Mesendoderm (in vitro differentiated cells): ENCODE measurements around the gene ZNF268.
"Not testable (repeated sequence)": the region's sequence is repeated elsewhere in the genome, so short reads cannot be mapped to it uniquely, and the experiment has no call there.

Experiments
- DNase-seq: peaks from one replicate; pipeline ENCODE4 v3.0.0; 2013
- H2AK5ac ChIP-seq: 2 replicates; pipeline ENCODE4 v1.6.1; 2013; ENCODE audit warnings: low read length, inconsistent platforms
- H2BK120ac ChIP-seq: 2 replicates; pipeline ENCODE4 v1.6.1; 2013; ENCODE audit warnings: low read depth, mild to moderate bottlenecking, low read length, moderate library complexity, mixed read lengths
- H2BK15ac ChIP-seq: replicated peaks from 2 replicates; pipeline ENCODE4 v1.6.1; 2013; ENCODE audit warnings: low read depth, mild to moderate bottlenecking, moderate library complexity
- H2BK5ac ChIP-seq: 2 replicates; pipeline ENCODE4 v1.6.1; 2013; ENCODE audit warnings: low read length, inconsistent platforms
- H3K18ac ChIP-seq: 2 replicates; pipeline ENCODE4 v1.6.1; 2013; ENCODE audit warnings: mild to moderate bottlenecking, low read length, mixed read lengths
- H3K23ac ChIP-seq: one replicate; pipeline ENCODE4 v1.6.1; 2013; ENCODE audit warnings: low read length
- H3K27ac ChIP-seq: 2 replicates; pipeline ENCODE4 v1.5.1; 2013; ENCODE audit warnings: low read depth, mild to moderate bottlenecking, inconsistent platforms, low read length, moderate library complexity
- H3K27me3 ChIP-seq: 2 replicates; pipeline ENCODE4 v1.6.1; 2013; ENCODE audit warnings: low read length, control low read depth, mild to moderate bottlenecking, inconsistent platforms; ENCODE audit not compliant: insufficient read depth, poor library complexity
- H3K36me3 ChIP-seq: 2 replicates; pipeline ENCODE4 v1.6.1; 2013; ENCODE audit warnings: low read length, inconsistent platforms; ENCODE audit not compliant: control insufficient read depth, insufficient read depth
- H3K4ac ChIP-seq: one replicate; pipeline ENCODE4 v1.6.1; 2013; ENCODE audit warnings: low read depth, mild to moderate bottlenecking, low read length, moderate library complexity
- H3K4me1 ChIP-seq: 2 replicates; pipeline ENCODE4 v1.6.1; 2013; ENCODE audit warnings: low read depth, low read length, inconsistent platforms; ENCODE audit not compliant: control insufficient read depth
- H3K4me2 ChIP-seq: 2 replicates; pipeline ENCODE4 v1.6.1; 2013; ENCODE audit warnings: low read length
- H3K4me3 ChIP-seq: 2 replicates; pipeline ENCODE4 v1.5.1; 2013; ENCODE audit warnings: mild to moderate bottlenecking, low read length
- H3K56ac ChIP-seq: one replicate; pipeline ENCODE4 v1.6.1; 2013; ENCODE audit warnings: low read length
- H3K79me1 ChIP-seq: 2 replicates; pipeline ENCODE4 v1.6.1; 2013; ENCODE audit warnings: low read length, inconsistent platforms
- H3K79me2 ChIP-seq: 2 replicates; pipeline ENCODE4 v1.6.1; 2013; ENCODE audit warnings: mild to moderate bottlenecking, low read length; ENCODE audit not compliant: control insufficient read depth, insufficient read depth
- H3K9ac ChIP-seq: 2 replicates; pipeline ENCODE4 v1.6.1; 2013; ENCODE audit warnings: low read length, inconsistent platforms
- H4K5ac ChIP-seq: one replicate; pipeline ENCODE4 v1.6.1; 2013; ENCODE audit warnings: low read length
- H4K8ac ChIP-seq: one replicate; pipeline ENCODE4 v1.6.1; 2013; ENCODE audit warnings: low read depth, mild to moderate bottlenecking, control low read depth, low read length, moderate library complexity
- WGBS: extraction: QIAGEN DNeasy Blood & Tissue Kit; methylation state at CpG from one replicate; pipeline ENCODE4 v1.1.7; 2013; ENCODE audit warnings: low lambda C conversion rate, missing lambda C conversion rate; ENCODE audit not compliant: insufficient coverage; ENCODE audit errors: extremely low coverage; 5-methylcytosine and 5-hydroxymethylcytosine counted together

The ZNF268 gene

DNA sequence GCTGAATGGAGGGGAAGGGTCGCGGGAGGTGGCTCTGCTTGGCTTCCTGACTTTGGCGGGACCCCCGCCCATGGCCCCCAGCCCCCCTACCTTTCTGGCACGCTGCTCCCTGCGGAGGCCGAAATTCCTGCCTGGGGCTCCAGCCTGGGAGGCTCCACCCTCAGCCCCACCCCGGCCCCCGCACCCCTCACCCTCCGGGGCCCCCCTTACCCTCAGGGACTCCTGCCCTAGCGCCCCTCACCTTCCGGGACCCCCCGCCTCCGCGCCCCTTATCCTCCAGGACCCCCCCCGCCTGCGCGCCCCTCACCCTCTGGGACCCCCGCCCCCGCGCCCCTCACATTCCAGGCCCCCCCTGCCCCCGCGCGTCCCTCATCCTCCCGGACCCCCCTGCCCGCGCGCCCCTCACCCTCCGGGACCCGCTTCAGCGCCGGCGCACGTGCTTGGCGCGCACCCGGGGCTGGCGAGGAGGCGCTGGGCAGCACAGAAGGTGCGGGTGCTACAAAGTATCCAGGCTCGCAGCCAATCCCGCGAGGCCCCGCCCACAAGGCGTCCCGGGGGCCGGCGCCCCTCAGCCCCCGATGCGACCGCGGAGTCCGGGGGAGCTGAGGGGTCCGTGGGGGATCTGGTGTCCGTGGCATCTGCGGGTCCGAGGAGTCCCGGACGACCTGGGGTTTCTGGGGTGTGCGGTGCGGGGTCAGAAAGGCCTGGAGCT lies 54.3 kb downstream of the ZNF268 start, which contains the start of gene ANHX:
TSS of gene ANHX (minus strand) at position 477 of the 712 bp plus-strand sequence. CDS start 1,521 bp downstream, outside the sequence.
- H3K79me2 ChIP-seq, result no peaks in the 10 kb centered on the region
- H4K5ac ChIP-seq, result no peak within 1 kb of the TSS
- no peak within 1 kb of the TSS for H2BK120ac ChIP-seq
- H3K4ac ChIP-seq, result no peak within 1 kb of the TSS
- WGBS, result no CpG with 5 or more reads among the region's 61 CpGs
- H3K27ac ChIP-seq, result no peak within 1 kb of the TSS
- H3K79me1 ChIP-seq, result no peaks in the 10 kb centered on the region
- H4K8ac ChIP-seq, result no peak within 1 kb of the TSS
- H3K18ac ChIP-seq, result no peak within 1 kb of the TSS
- no peak within 1 kb of the TSS for H3K4me2 ChIP-seq
- H3K27me3 ChIP-seq, result no peaks in the 10 kb centered on the region
- H2BK5ac ChIP-seq, result no peak within 1 kb of the TSS
- no peaks in the 10 kb centered on the region for H3K36me3 ChIP-seq
- no peak within 1 kb of the TSS for H3K4me3 ChIP-seq
- H2AK5ac ChIP-seq, result no peak within 1 kb of the TSS
- H3K56ac ChIP-seq, result no peak within 1 kb of the TSS
- DNase-seq, result no peak
- H3K4me1 ChIP-seq, result no peaks in the 10 kb centered on the region
- no peak within 1 kb of the TSS for H2BK15ac ChIP-seq
- no peak within 1 kb of the TSS for H3K23ac ChIP-seq
- no peak within 1 kb of the TSS for H3K9ac ChIP-seq

DNA sequence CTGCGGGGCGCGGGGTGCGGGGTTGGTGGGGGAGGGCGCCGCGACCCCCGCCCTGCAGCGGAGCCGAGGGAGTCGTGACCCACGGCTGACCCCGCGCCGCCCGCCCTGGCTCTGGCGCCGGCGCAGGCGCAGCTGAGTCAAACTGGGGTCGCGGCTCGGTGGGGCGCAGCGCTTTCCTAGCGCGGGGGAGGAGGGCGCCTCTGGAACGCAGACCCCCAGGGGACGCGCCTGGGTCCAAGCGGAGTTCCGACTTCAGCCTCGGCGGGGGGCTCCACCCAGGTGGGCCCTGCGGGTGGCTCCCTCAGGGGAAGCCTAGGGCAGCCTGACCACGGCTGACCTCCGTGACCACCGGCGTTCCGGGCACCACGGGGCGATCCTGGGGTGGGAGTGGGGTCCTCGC lies 54.8 kb downstream of the ZNF268 start:
- no peaks in the 10 kb centered on the region for H3K27me3 ChIP-seq
- H3K18ac ChIP-seq, result no peak overlapping the region
- no peaks in the 10 kb centered on the region for H3K79me2 ChIP-seq
- H3K4ac ChIP-seq, result no peak overlapping the region
- no peak overlapping the region for H3K56ac ChIP-seq
- H2BK5ac ChIP-seq, result no peak overlapping the region
- H3K4me2 ChIP-seq, result no peak overlapping the region
- H3K9ac ChIP-seq, result no peak overlapping the region
- no peak overlapping the region for H2AK5ac ChIP-seq
- no peak overlapping the region for H4K5ac ChIP-seq
- no peak overlapping the region for H2BK15ac ChIP-seq
- DNase-seq, result no peak
- no peak overlapping the region for H3K27ac ChIP-seq
- H3K79me1 ChIP-seq, result no peaks in the 10 kb centered on the region
- H4K8ac ChIP-seq, result no peak overlapping the region
- H2BK120ac ChIP-seq, result no peak overlapping the region
- no peak overlapping the region for H3K4me3 ChIP-seq
- H3K36me3 ChIP-seq, result no peaks in the 10 kb centered on the region
- no CpG with 5 or more reads among the region's 44 CpGs for WGBS
- no peak overlapping the region for H3K23ac ChIP-seq
- no peaks in the 10 kb centered on the region for H3K4me1 ChIP-seq

DNA sequence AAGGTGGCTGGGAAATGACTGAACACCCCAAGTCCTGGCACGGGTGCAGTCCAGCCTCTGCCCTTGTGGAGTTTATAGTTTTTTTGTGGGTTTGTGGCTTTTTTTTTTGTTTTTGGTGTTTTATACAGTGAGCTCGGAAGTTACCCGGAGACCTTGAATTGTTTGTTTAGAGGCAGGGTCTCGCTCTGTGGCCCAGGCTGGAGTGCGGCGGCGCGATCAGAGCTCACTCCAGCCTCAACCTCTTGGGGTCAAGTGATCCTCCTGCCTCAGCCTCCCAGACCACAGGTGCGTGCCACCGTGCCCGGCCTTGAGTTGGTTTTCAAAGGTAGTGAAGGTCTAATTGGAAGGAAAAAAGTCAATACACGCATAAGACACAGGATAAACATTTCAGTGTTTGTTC lies 55.3 kb downstream of the ZNF268 start:
- Histone ChIP-seq H3K4me1 (no peaks in the 10 kb centered on the region), H2BK15ac (no peak overlapping the region), H3K79me2 (no peaks in the 10 kb centered on the region), H3K79me1 (no peaks in the 10 kb centered on the region), H2AK5ac (no peak overlapping the region), H3K18ac (no peak overlapping the region), H4K5ac (no peak overlapping the region), H3K23ac (no peak overlapping the region), H3K4ac (no peak overlapping the region), H3K36me3 (no peaks in the 10 kb centered on the region), H3K27me3 (no peaks in the 10 kb centered on the region), H3K4me2 (no peak overlapping the region), H3K9ac (no peak overlapping the region), H3K56ac (no peak overlapping the region), H3K27ac (no peak overlapping the region), H2BK5ac (no peak overlapping the region), H3K4me3 (no peak overlapping the region), H4K8ac (no peak overlapping the region), H2BK120ac (no peak overlapping the region)
- no CpG with 5 or more reads among the region's 12 CpGs for WGBS
- no peak for DNase-seq

DNA sequence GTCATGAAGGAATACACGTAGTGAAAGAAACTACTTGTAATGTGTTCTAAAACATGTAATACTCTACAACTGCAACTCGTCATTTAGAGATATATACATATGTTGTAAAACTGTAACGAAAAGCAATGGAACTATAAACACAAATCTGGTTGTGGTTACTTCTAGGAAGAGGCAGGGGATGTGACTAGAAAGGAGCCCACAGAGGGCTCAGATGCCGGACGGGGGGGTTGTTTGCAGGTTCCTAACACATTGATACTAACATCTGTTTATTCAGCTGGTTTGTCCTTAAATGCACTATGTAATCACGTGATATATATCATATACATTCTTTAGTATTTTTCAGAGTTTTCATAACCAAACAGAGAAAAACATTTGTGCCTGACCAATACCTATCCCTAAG lies 70.4 kb downstream of the ZNF268 start:
- Histone ChIP-seq H3K56ac (no peak overlapping the region), H3K27ac (no peak overlapping the region)

DNA sequence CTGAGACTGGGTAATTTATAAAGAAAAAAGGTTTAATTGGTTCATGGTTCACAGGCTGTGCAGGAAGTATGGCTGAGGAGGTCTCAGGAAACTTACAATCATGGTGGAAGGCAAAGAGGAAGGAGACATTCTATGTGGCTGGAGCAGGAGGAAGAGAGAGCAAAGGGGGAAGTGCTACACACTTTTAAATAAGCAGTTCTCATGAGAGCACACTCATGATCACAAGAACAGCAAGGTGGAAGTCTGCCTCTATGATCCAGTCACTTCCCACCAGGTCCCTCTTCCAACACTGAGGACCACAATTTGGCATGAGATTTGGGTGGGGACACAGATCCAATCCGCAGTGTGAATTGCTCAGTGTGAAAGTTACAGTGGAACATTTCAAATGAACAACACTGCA lies 74.5 kb downstream of the ZNF268 start:
- H3K79me1 ChIP-seq, H2AK5ac ChIP-seq: not testable (repeated sequence)

More for the DNA sequence above, 70.4 kb downstream of the ZNF268 start:
- Histone ChIP-seq H3K4me1 (no peaks in the 10 kb centered on the region), H4K8ac (no peak overlapping the region), H4K5ac (no peak overlapping the region), H2BK120ac (no peak overlapping the region), H3K4me2 (no peak overlapping the region), H2BK5ac (no peak overlapping the region), H3K9ac (no peak overlapping the region), H3K27me3 (no peaks in the 10 kb centered on the region), H3K4me3 (no peak overlapping the region), H3K23ac (no peak overlapping the region), H3K79me2 (no peaks in the 10 kb centered on the region), H3K36me3 (no peaks in the 10 kb centered on the region), H3K4ac (no peak overlapping the region), H3K79me1 (no peaks in the 10 kb centered on the region), H2BK15ac (no peak overlapping the region), H2AK5ac (no peak overlapping the region), H3K18ac (no peak overlapping the region)
- DNase-seq, result no peak
- WGBS, result no CpG with 5 or more reads among the region's 6 CpGs

DNA sequence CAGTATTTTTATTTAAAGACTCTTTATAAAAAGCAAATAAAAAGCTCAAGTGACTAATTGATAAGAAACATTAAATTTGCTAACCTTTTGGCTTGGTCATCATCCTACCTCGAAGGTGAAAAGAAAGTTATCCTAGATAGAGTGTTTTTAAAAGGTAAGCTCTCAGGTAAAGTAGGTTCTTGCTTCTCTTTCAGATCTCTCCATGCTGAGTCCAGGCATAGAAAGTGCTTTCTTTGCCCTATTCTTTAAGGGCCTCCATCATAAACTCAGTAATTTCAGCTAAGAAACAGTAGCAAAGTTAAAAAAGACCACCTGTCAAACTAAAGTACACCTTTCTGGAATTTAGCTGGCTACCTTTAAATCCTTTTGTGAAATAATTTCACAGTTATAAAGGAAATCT lies 75.0 kb downstream of the ZNF268 start:
- DNase-seq, result no peak
- Histone ChIP-seq H3K79me2 (no peaks in the 10 kb centered on the region), H3K4me1 (no peaks in the 10 kb centered on the region), H3K36me3 (no peaks in the 10 kb centered on the region), H4K8ac (no peak overlapping the region), H2BK120ac (no peak overlapping the region), H2BK5ac (no peak overlapping the region), H4K5ac (no peak overlapping the region), H3K27me3 (no peaks in the 10 kb centered on the region), H3K9ac (no peak overlapping the region), H3K23ac (no peak overlapping the region), H3K4me2 (no peak overlapping the region), H3K4me3 (no peak overlapping the region), H3K56ac (no peak overlapping the region), H2AK5ac (no peak overlapping the region), H3K79me1 (no peaks in the 10 kb centered on the region), H2BK15ac (no peak overlapping the region), H3K18ac (no peak overlapping the region), H3K4ac (no peak overlapping the region), H3K27ac (no peak overlapping the region)
- no CpG with 5 or more reads among the region's 1 CpG for WGBS

More for the DNA sequence above, 74.5 kb downstream of the ZNF268 start:
- not testable (repeated sequence) for H4K8ac ChIP-seq, H3K36me3 ChIP-seq, H3K4ac ChIP-seq, H3K4me1 ChIP-seq, H2BK15ac ChIP-seq, H2BK5ac ChIP-seq, H3K4me2 ChIP-seq, H3K23ac ChIP-seq, H2BK120ac ChIP-seq, DNase-seq, H3K4me3 ChIP-seq, H3K27me3 ChIP-seq, H3K79me2 ChIP-seq, H3K9ac ChIP-seq, H3K27ac ChIP-seq, H3K18ac ChIP-seq, H4K5ac ChIP-seq, H3K56ac ChIP-seq
- WGBS, result no CpG with 5 or more reads among the region's 1 CpG
